Measurements from ENCODE around the gene GAS1.

The GAS1 gene

GRCh38 chr9:86918556-86918955 lies 28.8 kb downstream of the GAS1 start:
- no peak overlapping the region for H2AFZ ChIP-seq (ENCODE audit: low read length)
- H3K4me2 ChIP-seq (ENCODE audit: low read depth, low read length, poor library complexity, severe bottlenecking): no peak overlapping the region
- no peaks in the 10 kb centered on the region for H3K9me3 ChIP-seq (ENCODE audit: insufficient read depth, low read depth, low read length)
- no peaks in the 10 kb centered on the region for H3K9me2 ChIP-seq (replicated peaks; ENCODE audit: low read depth, low read length)
- no peaks in the 10 kb centered on the region for H3K27me3 ChIP-seq (ENCODE audit: insufficient read depth, low read length, poor library complexity, severe bottlenecking)
- H4K20me1 ChIP-seq (ENCODE audit: insufficient read depth, low read length, poor library complexity, severe bottlenecking): no peaks in the 10 kb centered on the region
- no peaks in the 10 kb centered on the region for H3K79me2 ChIP-seq (ENCODE audit: insufficient read depth, low read length)
- no peaks in the 10 kb centered on the region for H3K36me3 ChIP-seq (ENCODE audit: insufficient read depth, low read length)
- no peaks in the 10 kb centered on the region for H3F3A ChIP-seq (ENCODE audit: low read depth)
- TF ChIP-seq EZH2phosphoT487 (IDR thresholded peaks at IDR 0.05; ENCODE audit: borderline replicate concordance): no peak
- TF ChIP-seq CTCF (conservative IDR thresholded peaks at IDR 0.05; ENCODE audit: low read length): no peak
- no peak overlapping the region for H3K4me3 ChIP-seq (ENCODE audit: low read length, poor library complexity, severe bottlenecking)
- H3K9ac ChIP-seq (ENCODE audit: low read depth, low read length, poor library complexity, severe bottlenecking): no peak overlapping the region
- no peaks in the 10 kb centered on the region for H3K4me1 ChIP-seq (ENCODE audit: insufficient read depth, low read length, poor library complexity, severe bottlenecking)

- H3K9me2 ChIP-seq (replicated peaks; ENCODE audit: low read depth, low read length): no peaks in the 10 kb centered on the region
- TF ChIP-seq EZH2phosphoT487 (IDR thresholded peaks at IDR 0.05; ENCODE audit: borderline replicate concordance) (no peak), CTCF (conservative IDR thresholded peaks at IDR 0.05; ENCODE audit: low read length) (no peak)
- H3K4me3 ChIP-seq (ENCODE audit: low read length, poor library complexity, severe bottlenecking): no peak overlapping the region
Observed at GRCh38 chr9:86912210-86912609, 35.1 kb downstream of the GAS1 start.

GRCh38 chr9:86909388-86909787 lies 37.9 kb downstream of the GAS1 start:
- peaks cover 4% of the 10 kb centered on the region; the same call in 1 of the 2 replicates for H3K9me3 ChIP-seq (ENCODE audit: insufficient read depth, low read depth, low read length)
- no peak overlapping the region for H2AFZ ChIP-seq (ENCODE audit: low read length)
- H3K79me2 ChIP-seq (ENCODE audit: insufficient read depth, low read length): no peaks in the 10 kb centered on the region
- no peaks in the 10 kb centered on the region for H4K20me1 ChIP-seq (ENCODE audit: insufficient read depth, low read length, poor library complexity, severe bottlenecking)
- no peak overlapping the region for H3K4me3 ChIP-seq (ENCODE audit: low read length, poor library complexity, severe bottlenecking)
- TF ChIP-seq EZH2phosphoT487 (IDR thresholded peaks at IDR 0.05; ENCODE audit: borderline replicate concordance) (no peak), CTCF (conservative IDR thresholded peaks at IDR 0.05; ENCODE audit: low read length) (no peak)
- no peaks in the 10 kb centered on the region for H3K36me3 ChIP-seq (ENCODE audit: insufficient read depth, low read length)
- no peaks in the 10 kb centered on the region for H3K9me2 ChIP-seq (replicated peaks; ENCODE audit: low read depth, low read length)
- H3K4me1 ChIP-seq (ENCODE audit: insufficient read depth, low read length, poor library complexity, severe bottlenecking): no peaks in the 10 kb centered on the region
- H3F3A ChIP-seq (ENCODE audit: low read depth): no peaks in the 10 kb centered on the region
- H3K9ac ChIP-seq (ENCODE audit: low read depth, low read length, poor library complexity, severe bottlenecking): no peak overlapping the region
- no peak overlapping the region for H3K4me2 ChIP-seq (ENCODE audit: low read depth, low read length, poor library complexity, severe bottlenecking)
- H3K27me3 ChIP-seq (ENCODE audit: insufficient read depth, low read length, poor library complexity, severe bottlenecking): no peaks in the 10 kb centered on the region

More at GRCh38 chr9:86912210-86912609, 35.1 kb downstream of the GAS1 start:
- Histone ChIP-seq H2AFZ (ENCODE audit: low read length) (no peak overlapping the region), H3K9ac (ENCODE audit: low read depth, low read length, poor library complexity, severe bottlenecking) (no peak overlapping the region), H3K9me3 (ENCODE audit: insufficient read depth, low read depth, low read length) (no peaks in the 10 kb centered on the region; the same call in 1 of the 2 replicates), H3K27me3 (ENCODE audit: insufficient read depth, low read length, poor library complexity, severe bottlenecking) (no peaks in the 10 kb centered on the region), H3K36me3 (ENCODE audit: insufficient read depth, low read length) (no peaks in the 10 kb centered on the region), H4K20me1 (ENCODE audit: insufficient read depth, low read length, poor library complexity, severe bottlenecking) (no peaks in the 10 kb centered on the region), H3K4me1 (ENCODE audit: insufficient read depth, low read length, poor library complexity, severe bottlenecking) (no peaks in the 10 kb centered on the region), H3F3A (ENCODE audit: low read depth) (no peaks in the 10 kb centered on the region), H3K79me2 (ENCODE audit: insufficient read depth, low read length) (no peaks in the 10 kb centered on the region), H3K4me2 (ENCODE audit: low read depth, low read length, poor library complexity, severe bottlenecking) (no peak overlapping the region)
